Esophagus muscularis mucosa (tissue), 4 donors: ENCODE results near the gene ECE1. TPM values are rescaled to one million over a fixed set of nuclear protein-coding genes. Genes with fewer than 3 reads are reported as not detected.
"Not testable (repeated sequence)": the region's sequence is repeated elsewhere in the genome, so short reads cannot be mapped to it uniquely, and the experiment has no call there.

Experiments
- DNase-seq: peaks from one replicate; pipeline ENCODE4 v3.0.0-alpha.2; 2017; ENCODE audit errors: extremely low spot score
- H3K27ac ChIP-seq, 4 donors: fragments of 200-600 bp; sonication (generic); replicated peaks in 1 of 4; 1 replicate in 3 of 4; 2 replicates in 1 of 4; pipeline ENCODE4 v1.5.1; 2016 to 2019; ENCODE audit warnings: mild to moderate bottlenecking in 1 of 4
- H3K27me3 ChIP-seq, 4 donors: fragments of 200-600 bp; sonication (generic); one replicate each; pipeline versions ENCODE4 v1.5.1 to v1.6.0; 2016 to 2019
- H3K36me3 ChIP-seq, 4 donors: fragments of 200-600 bp; sonication (generic); one replicate each; pipeline ENCODE4 v1.5.1; 2016 to 2019
- H3K4me1 ChIP-seq, 4 donors: fragments of 200-600 bp; sonication (generic); one replicate each; pipeline ENCODE4 v1.5.1; 2016 to 2019
- H3K4me3 ChIP-seq, 4 donors: fragments of 200-600 bp; sonication (generic); 1 replicate in 2 of 4; 2 replicates in 2 of 4; pipeline ENCODE4 v1.5.1; 2016 to 2019; ENCODE audit warnings: mild to moderate bottlenecking in 4 of 4, moderate library complexity in 1 of 4
- H3K9me3 ChIP-seq, 4 donors: fragments of 200-600 bp; sonication (generic); 1 replicate in 3 of 4; 2 replicates in 1 of 4; pipeline ENCODE4 v1.5.1; 2016 to 2019
- EP300 ChIP-seq: sonication (generic); formaldehyde crosslinking; IDR thresholded peaks from one replicate; pipeline ENCODE4 v1.6.1; 2017; ENCODE audit warnings: antibody characterized with exemption
- POLR2A ChIP-seq: fragments of 450-650 bp; IDR thresholded peaks from one replicate; pipeline ENCODE4 v1.6.1; 2017; ENCODE audit warnings: antibody characterized with exemption, moderate library complexity, mild to moderate bottlenecking, low read depth
- POLR2AphosphoS5 ChIP-seq, 2 donors: sonication (generic); formaldehyde crosslinking; IDR thresholded peaks; one replicate each; pipeline ENCODE4 v1.6.1; 2017; ENCODE audit warnings: antibody characterized with exemption in 2 of 2
- WGBS: methylation state at CpG from one replicate; pipeline ENCODE4 v1.1.5; 2018; 5-methylcytosine and 5-hydroxymethylcytosine counted together
- intact Hi-C: fragments of 100-400 bp; cut with DNase I; formaldehyde crosslinking; loops from one replicate; pipeline ENCODE4 v1.15.1; 2023
- total RNA-seq, 4 donors: library from RNA; depleted of rRNA; stranded (reverse); fragments of >200 nt; gene quantifications; one replicate each; pipeline versions ENCODE4 v1.1.0 to v1.2.1, GENCODE V29; 2016
- TF ChIP-seq, protein P1 (sequence below), 3 experiments: fragments of 200-600 bp in 2 of 3; fragments of 450-650 bp in 1 of 3; sonication (generic) in 2 of 3; IDR thresholded peaks; one replicate each; pipeline ENCODE4 v1.5.1; 2017 to 2019; ENCODE audit warnings: antibody characterized with exemption in 3 of 3, mild to moderate bottlenecking in 2 of 3, moderate library complexity in 1 of 3

Gene ECE1
- total RNA-seq, 4 donors from 2014 or later: 53.6 to 101 (median 80.7) TPM

DNA sequence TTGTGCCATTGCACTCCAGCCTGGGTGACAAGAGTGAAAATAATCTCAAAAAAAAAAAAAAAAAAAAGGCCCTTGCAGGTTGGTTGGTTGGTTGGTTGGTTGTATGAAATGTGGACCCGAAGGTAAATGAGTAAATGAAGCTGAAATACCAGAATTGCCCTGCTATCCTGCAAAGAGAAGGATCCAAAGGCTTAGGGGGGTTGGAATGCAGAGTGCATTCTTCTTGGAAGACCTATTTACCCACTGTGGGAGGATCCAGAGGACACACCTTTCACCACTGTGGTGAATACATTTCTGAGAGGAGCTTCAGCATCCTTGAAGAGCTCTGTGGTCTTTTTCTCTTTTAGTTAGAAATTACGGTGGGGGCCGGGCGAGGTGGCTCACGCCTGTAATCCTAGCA lies 84.8 kb downstream of the ECE1 start:
- Histone ChIP-seq H3K4me3 (no peak overlapping the region), H3K36me3 (no peaks in the 10 kb centered on the region), H3K27ac (no peak overlapping the region), H3K9me3 (no peaks in the 10 kb centered on the region), H3K4me1 (no peaks in the 10 kb centered on the region), H3K27me3 (no peaks in the 10 kb centered on the region)
- intact Hi-C loops: no loop called here
- no peak for TF ChIP-seq EP300
- no peak for TF ChIP-seq POLR2A
- TF ChIP-seq, protein P1, sequence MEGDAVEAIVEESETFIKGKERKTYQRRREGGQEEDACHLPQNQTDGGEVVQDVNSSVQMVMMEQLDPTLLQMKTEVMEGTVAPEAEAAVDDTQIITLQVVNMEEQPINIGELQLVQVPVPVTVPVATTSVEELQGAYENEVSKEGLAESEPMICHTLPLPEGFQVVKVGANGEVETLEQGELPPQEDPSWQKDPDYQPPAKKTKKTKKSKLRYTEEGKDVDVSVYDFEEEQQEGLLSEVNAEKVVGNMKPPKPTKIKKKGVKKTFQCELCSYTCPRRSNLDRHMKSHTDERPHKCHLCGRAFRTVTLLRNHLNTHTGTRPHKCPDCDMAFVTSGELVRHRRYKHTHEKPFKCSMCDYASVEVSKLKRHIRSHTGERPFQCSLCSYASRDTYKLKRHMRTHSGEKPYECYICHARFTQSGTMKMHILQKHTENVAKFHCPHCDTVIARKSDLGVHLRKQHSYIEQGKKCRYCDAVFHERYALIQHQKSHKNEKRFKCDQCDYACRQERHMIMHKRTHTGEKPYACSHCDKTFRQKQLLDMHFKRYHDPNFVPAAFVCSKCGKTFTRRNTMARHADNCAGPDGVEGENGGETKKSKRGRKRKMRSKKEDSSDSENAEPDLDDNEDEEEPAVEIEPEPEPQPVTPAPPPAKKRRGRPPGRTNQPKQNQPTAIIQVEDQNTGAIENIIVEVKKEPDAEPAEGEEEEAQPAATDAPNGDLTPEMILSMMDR (IDR thresholded peaks at IDR 0.05): no peak
- no peak for TF ChIP-seq POLR2AphosphoS5 (IDR thresholded peaks at IDR 0.05)
- 100% methylated on average over 5 of the region's 5 CpGs for WGBS
- no peak for DNase-seq

DNA sequence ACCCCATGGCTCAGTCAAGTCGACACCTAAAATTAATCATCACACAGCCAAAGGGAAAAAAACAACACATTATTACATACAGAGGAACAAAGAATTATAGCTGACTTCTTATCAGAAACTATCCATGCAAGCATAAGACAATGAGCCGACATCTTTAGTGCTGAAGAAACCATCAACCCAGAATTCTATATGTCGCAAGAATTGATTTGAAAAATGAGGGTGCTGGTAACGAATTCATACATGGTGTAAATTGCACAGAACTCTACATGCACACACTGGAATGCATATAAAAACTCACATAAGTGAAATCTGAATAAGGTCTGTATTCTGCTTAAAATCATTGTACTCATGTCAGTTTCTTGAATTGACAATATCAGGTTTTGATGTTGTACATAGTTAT lies 88.6 kb downstream of the ECE1 start:
- H3K4me1 ChIP-seq: no peaks in the 10 kb centered on the region
- TF ChIP-seq EP300: no peak
- TF ChIP-seq POLR2A: no peak
- TF ChIP-seq, protein P1 (IDR thresholded peaks at IDR 0.05): no peak
- TF ChIP-seq POLR2AphosphoS5 (IDR thresholded peaks at IDR 0.05): no peak
- H3K4me3 ChIP-seq: no peak overlapping the region
- H3K9me3 ChIP-seq: no peaks in the 10 kb centered on the region
- DNase-seq: no peak
- intact Hi-C loops: no loop called here
- H3K36me3 ChIP-seq: no peaks in the 10 kb centered on the region
- no peak overlapping the region for H3K27ac ChIP-seq
- WGBS: 93% methylated on average over 4 of the region's 4 CpGs
- no peaks in the 10 kb centered on the region for H3K27me3 ChIP-seq

DNA sequence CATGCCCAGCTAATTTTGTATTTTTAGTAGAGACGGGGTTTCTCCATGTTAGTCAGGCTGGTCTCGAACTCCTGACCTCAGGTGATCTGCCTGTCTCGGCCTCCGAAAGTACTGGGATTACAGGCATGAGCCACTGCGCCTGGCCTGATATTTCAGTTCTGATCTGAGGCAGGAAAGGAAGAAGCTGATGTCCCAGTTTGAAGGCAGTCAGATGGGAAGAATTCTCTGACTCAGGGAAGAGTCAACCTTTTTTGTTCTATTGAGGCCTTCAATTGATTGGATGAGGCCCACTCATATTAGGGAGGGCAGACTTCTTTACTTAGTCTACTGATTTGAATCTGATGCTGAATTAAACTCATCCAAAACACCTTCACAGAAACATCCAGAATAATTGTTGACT lies 89.0 kb downstream of the ECE1 start:
- 93% methylated on average over 5 of the region's 5 CpGs for WGBS
- H3K4me3 ChIP-seq, H3K27ac ChIP-seq, DNase-seq, H3K4me1 ChIP-seq, H3K9me3 ChIP-seq, H3K27me3 ChIP-seq, intact Hi-C loops, H3K36me3 ChIP-seq: not testable (repeated sequence)

DNA sequence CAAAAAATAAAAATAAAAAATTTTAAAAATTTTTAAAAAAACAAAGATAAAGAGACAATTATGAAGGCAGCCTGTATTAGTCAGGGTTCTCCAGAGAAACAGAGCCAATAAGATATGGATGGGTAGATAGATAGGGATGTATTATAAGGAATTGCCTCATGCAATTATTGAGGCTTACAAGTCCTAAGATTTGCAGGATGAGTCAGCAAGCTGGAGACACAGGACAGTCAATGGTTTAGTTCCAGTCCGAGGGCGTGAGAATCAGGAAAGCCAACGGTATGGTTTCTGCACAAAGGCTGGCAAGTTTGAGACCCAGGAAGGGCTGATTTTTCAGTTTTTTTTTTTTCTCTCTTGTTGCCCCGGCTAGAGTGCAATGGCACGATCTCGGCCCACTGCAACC lies 89.5 kb downstream of the ECE1 start:
- Histone ChIP-seq H3K27ac (no peak overlapping the region), H3K36me3 (no peaks in the 10 kb centered on the region), H3K27me3 (no peaks in the 10 kb centered on the region), H3K9me3 (no peaks in the 10 kb centered on the region), H3K4me3 (no peak overlapping the region), H3K4me1 (no peaks in the 10 kb centered on the region)
- TF ChIP-seq, protein P1 (IDR thresholded peaks at IDR 0.05): no peak
- TF ChIP-seq POLR2AphosphoS5 (IDR thresholded peaks at IDR 0.05) (no peak), EP300 (no peak), POLR2A (no peak)
- intact Hi-C loops: no loop called here
- 90% methylated on average over 6 of the region's 6 CpGs for WGBS
- no peak for DNase-seq

DNA sequence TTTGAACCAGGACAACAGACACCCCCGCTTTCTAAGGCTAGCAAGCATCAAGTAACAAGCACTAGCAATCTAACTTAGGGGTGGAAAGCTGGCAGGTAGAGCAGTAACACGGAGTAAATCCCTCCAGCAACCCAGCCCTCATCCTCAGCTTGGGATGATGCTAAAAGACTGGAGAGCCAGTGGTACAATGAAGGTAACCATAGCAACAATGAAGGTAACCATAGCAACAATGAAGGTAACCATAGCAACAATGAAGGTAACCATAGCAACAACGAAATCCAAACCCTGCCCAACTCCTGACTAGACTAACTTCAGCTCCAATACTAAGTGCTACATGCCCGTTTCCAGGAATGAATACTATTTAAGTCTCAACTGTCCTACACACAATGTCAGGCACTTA lies 91.3 kb downstream of the ECE1 start:
- WGBS: 69% methylated on average over 4 of the region's 4 CpGs
- no peak for DNase-seq
- no peak overlapping the region for H3K4me3 ChIP-seq

More for the DNA sequence above, 91.3 kb downstream of the ECE1 start:
- H3K4me1 ChIP-seq: peaks cover 4 to 8% (median 5%) of the 10 kb centered on the region in 4 donors
- H3K36me3 ChIP-seq: no peaks in the 10 kb centered on the region
- intact Hi-C loops: loop anchor here (5.0 to 10.0 kb wide), 2 partner anchors 217 to 324 kb away; no protein-coding TSS in a partner anchor
- H3K27ac ChIP-seq: no peak overlapping the region
- no peaks in the 10 kb centered on the region for H3K27me3 ChIP-seq
- H3K9me3 ChIP-seq: no peaks in the 10 kb centered on the region
- no peak for TF ChIP-seq EP300
- TF ChIP-seq POLR2AphosphoS5 (IDR thresholded peaks at IDR 0.05): no peak
- no peak for TF ChIP-seq POLR2A
- TF ChIP-seq, protein P1 (IDR thresholded peaks at IDR 0.05): no peak
